Nephron progenitor cell (in vitro differentiated cells): Measurements from ENCODE around the gene TBC1D4.

Source experiments
- DNase-seq: peaks from one replicate; pipeline ENCODE4 v3.0.0; 2021
- H3K27ac Mint-ChIP-seq: 2 replicates; pipeline ENCODE4 v1.8.0; 2021; ENCODE audit warnings: mild to moderate bottlenecking, moderate library complexity, mixed read lengths
- H3K27me3 Mint-ChIP-seq: 2 replicates; pipeline ENCODE4 v1.8.0; 2021; ENCODE audit warnings: mild to moderate bottlenecking, low read depth, mixed read lengths; ENCODE audit not compliant: poor library complexity
- H3K36me3 Mint-ChIP-seq: 2 replicates; pipeline ENCODE4 v1.8.0; 2021; ENCODE audit warnings: low read depth, mixed read lengths
- H3K4me1 Mint-ChIP-seq: 2 replicates; pipeline ENCODE4 v1.8.0; 2021; ENCODE audit warnings: mixed read lengths
- H3K4me3 Mint-ChIP-seq: 2 replicates; pipeline ENCODE4 v1.8.0; 2021; ENCODE audit warnings: mild to moderate bottlenecking, moderate library complexity, mixed read lengths
- H3K9me3 Mint-ChIP-seq: 2 replicates; pipeline ENCODE4 v1.8.0; 2021; ENCODE audit warnings: mild to moderate bottlenecking, moderate library complexity, mixed read lengths
- TF ChIP-seq, protein P1 (sequence below): fragments of 200-600 bp; sonication (generic); IDR thresholded peaks from 2 replicates; pipeline ENCODE4 v1.5.0; 2021; ENCODE audit warnings: antibody characterized with exemption

The TBC1D4 gene

GRCh38 chr13:75423946-75424345 lies 58.0 kb downstream of the TBC1D4 start:
- DNase-seq: no peak
- Mint-ChIP-seq H3K27ac (no peak overlapping the region), H3K9me3 (peaks cover 2% of the 10 kb centered on the region), H3K27me3 (peaks cover 4% of the 10 kb centered on the region), H3K36me3 (no peaks in the 10 kb centered on the region), H3K4me1 (peaks cover 3% of the 10 kb centered on the region), H3K4me3 (no peak overlapping the region)
- TF ChIP-seq, protein P1, sequence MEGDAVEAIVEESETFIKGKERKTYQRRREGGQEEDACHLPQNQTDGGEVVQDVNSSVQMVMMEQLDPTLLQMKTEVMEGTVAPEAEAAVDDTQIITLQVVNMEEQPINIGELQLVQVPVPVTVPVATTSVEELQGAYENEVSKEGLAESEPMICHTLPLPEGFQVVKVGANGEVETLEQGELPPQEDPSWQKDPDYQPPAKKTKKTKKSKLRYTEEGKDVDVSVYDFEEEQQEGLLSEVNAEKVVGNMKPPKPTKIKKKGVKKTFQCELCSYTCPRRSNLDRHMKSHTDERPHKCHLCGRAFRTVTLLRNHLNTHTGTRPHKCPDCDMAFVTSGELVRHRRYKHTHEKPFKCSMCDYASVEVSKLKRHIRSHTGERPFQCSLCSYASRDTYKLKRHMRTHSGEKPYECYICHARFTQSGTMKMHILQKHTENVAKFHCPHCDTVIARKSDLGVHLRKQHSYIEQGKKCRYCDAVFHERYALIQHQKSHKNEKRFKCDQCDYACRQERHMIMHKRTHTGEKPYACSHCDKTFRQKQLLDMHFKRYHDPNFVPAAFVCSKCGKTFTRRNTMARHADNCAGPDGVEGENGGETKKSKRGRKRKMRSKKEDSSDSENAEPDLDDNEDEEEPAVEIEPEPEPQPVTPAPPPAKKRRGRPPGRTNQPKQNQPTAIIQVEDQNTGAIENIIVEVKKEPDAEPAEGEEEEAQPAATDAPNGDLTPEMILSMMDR: no peak

DNA sequence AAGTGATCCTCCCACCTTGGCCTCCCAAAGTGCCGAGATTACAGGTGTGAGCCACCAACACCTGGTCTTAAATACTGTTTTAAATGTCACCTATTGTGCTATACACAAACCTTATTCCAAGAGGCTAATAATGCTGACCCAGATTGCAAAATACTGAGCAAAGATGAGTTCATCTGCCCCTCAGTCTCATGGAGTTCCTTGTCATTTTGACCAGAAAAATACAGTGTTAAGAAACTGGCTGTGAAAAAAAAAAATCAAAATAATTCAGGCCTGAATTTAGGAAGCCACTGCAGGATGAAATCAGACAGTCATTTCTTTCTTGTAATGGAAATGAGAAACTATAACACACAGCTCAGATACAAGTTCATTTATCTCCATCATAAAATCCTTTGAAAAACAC lies 59.9 kb downstream of the TBC1D4 start:
- Mint-ChIP-seq H3K27ac (no peak overlapping the region), H3K27me3 (peaks cover 4% of the 10 kb centered on the region), H3K36me3 (no peaks in the 10 kb centered on the region), H3K4me3 (no peak overlapping the region), H3K4me1 (peaks cover 17% of the 10 kb centered on the region), H3K9me3 (peaks cover 2% of the 10 kb centered on the region)
- TF ChIP-seq, protein P1: no peak
- no peak for DNase-seq

GRCh38 chr13:75421133-75421532 lies 60.8 kb downstream of the TBC1D4 start:
- Mint-ChIP-seq H3K27ac (no peak overlapping the region), H3K36me3 (no peaks in the 10 kb centered on the region), H3K4me3 (no peak overlapping the region), H3K27me3 (peaks cover 4% of the 10 kb centered on the region), H3K4me1 (peaks cover 26% of the 10 kb centered on the region), H3K9me3 (peaks cover 2% of the 10 kb centered on the region)
- no peak for DNase-seq
- TF ChIP-seq, protein P1: no peak

DNA sequence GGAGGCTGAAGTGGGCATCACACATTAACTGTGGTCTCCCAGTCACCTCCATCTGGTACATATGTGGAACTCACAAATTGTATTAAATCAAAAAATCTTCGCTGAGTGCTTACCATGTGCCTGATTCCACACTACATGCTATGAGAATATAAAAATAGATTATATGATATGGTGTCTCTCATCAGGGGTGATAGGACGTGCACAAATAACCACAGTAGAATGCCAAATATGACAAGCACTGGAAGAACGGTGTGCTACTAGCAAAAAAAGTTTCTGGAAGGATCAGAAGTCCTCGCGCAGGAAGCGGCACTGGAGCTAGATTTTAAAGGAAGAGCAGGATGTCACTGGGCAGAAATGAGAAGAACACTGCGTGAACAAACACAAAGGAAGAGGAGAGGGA lies 62.3 kb downstream of the TBC1D4 start:
- TF ChIP-seq, protein P1: no peak
- peaks cover 2% of the 10 kb centered on the region for H3K9me3 Mint-ChIP-seq
- no peak for DNase-seq
- no peak overlapping the region for H3K27ac Mint-ChIP-seq
- no peaks in the 10 kb centered on the region for H3K36me3 Mint-ChIP-seq
- H3K27me3 Mint-ChIP-seq: peaks cover 4% of the 10 kb centered on the region
- no peak overlapping the region for H3K4me3 Mint-ChIP-seq
- H3K4me1 Mint-ChIP-seq: peaks cover 38% of the 10 kb centered on the region

DNA sequence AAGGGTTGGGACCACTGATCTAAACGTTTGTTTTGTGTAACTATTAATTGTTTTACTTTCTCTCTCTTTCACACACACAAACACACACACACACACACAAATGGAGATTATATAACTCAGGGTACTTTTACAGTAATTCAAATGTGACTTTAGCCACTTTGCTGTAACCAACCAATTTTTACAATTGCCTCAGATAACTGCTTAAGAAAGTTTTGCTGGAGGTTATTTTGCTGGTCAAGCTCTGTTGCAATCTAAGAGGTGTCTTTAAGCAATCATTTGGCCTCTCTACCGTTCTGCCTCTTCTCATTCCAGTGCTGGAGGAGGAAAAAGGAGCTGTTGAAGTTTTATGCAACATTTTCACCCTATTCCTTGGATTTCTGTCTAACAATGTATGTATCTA lies 63.0 kb downstream of the TBC1D4 start:
- Mint-ChIP-seq H3K4me1 (peaks cover 44% of the 10 kb centered on the region), H3K36me3 (no peaks in the 10 kb centered on the region), H3K9me3 (no peaks in the 10 kb centered on the region), H3K4me3 (no peak overlapping the region), H3K27ac (no peak overlapping the region), H3K27me3 (peaks cover 3% of the 10 kb centered on the region)
- no peak for DNase-seq
- TF ChIP-seq, protein P1: no peak

- Mint-ChIP-seq H3K9me3 (no peaks in the 10 kb centered on the region), H3K27ac (no peak overlapping the region), H3K27me3 (no peaks in the 10 kb centered on the region), H3K36me3 (no peaks in the 10 kb centered on the region), H3K4me1 (peaks cover 46% of the 10 kb centered on the region), H3K4me3 (no peak overlapping the region)
- DNase-seq: no peak
- TF ChIP-seq, protein P1: no peak
Measured at GRCh38 chr13:75418186-75418843, 63.7 kb downstream of the TBC1D4 start.
